ENCODE results near the gene PTTG2.
"Not testable (repeated sequence)": the region's sequence is repeated elsewhere in the genome, so short reads cannot be mapped to it uniquely, and the experiment has no call there.

DNA sequence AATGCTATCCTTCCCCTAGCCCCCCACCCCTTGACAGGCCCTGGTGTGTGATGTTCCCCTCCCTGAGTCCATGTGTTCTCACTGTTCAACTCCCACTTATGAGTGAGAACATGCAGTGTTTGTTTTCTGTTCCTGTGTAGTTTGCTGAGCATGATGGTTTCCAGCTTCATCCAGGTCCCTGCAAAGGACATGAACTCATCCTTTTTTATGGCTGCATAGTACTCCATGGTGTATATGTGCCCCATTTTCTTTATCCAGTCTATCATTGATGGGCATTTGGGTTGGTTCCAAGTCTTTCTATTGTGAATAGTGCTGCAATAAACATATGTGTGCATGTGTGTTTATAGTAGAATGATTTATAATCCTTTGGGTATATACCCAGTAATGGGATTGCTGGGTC lies 37.1 kb upstream of the PTTG2 start:
- TF ChIP-seq, protein P1, sequence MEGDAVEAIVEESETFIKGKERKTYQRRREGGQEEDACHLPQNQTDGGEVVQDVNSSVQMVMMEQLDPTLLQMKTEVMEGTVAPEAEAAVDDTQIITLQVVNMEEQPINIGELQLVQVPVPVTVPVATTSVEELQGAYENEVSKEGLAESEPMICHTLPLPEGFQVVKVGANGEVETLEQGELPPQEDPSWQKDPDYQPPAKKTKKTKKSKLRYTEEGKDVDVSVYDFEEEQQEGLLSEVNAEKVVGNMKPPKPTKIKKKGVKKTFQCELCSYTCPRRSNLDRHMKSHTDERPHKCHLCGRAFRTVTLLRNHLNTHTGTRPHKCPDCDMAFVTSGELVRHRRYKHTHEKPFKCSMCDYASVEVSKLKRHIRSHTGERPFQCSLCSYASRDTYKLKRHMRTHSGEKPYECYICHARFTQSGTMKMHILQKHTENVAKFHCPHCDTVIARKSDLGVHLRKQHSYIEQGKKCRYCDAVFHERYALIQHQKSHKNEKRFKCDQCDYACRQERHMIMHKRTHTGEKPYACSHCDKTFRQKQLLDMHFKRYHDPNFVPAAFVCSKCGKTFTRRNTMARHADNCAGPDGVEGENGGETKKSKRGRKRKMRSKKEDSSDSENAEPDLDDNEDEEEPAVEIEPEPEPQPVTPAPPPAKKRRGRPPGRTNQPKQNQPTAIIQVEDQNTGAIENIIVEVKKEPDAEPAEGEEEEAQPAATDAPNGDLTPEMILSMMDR (IDR thresholded peaks at IDR 0.05), result not testable (repeated sequence)
- not testable (repeated sequence) for TF ChIP-seq POLR2A (IDR thresholded peaks at IDR 0.05)
